GM08714 (cell line): ENCODE data around the gene KIF4B.

ENCODE experiments used
- H3K4me3 ChIP-seq: fragments of 200-500 bp; sonication (Bioruptor generic); 2 replicates; pipeline ENCODE4 v1.5.1; 2014; ENCODE audit warnings: mild to moderate bottlenecking, low read length, inconsistent platforms
- ZNF274 ChIP-seq: IDR thresholded peaks from 2 replicates; pipeline ENCODE4 v1.6.1; 2012; ENCODE audit warnings: mild to moderate bottlenecking, low read depth, low read length

Gene KIF4B

GRCh38 chr5:155064580-155064979, 51.0 kb downstream of the KIF4B start:
- TF ChIP-seq ZNF274 = no peak
- H3K4me3 ChIP-seq = no peak overlapping the region

- TF ChIP-seq ZNF274 = no peak
- H3K4me3 ChIP-seq = no peak overlapping the region
Observed at GRCh38 chr5:155066886-155067595, 53.5 kb downstream of the KIF4B start.
